K562 (cell line): ENCODE measurements around the gene ARNT2. TPM values are rescaled to one million over a fixed set of nuclear protein-coding genes. Genes with fewer than 3 reads are reported as not detected.

Experiments
- ATAC-seq: fragments of 200-7000 bp; cut with Tn5 transposase; 3 replicates; pipeline ENCODE4 v1.9.1; 2020; ENCODE audit warnings: moderate library complexity
- BruUV-seq: library from RNA; stranded (reverse); fragments of 400-500 nt; replicated peaks from 2 replicates; lab custom pipeline; 2021; lab: Mats Ljungman, UMichigan
- CTCF ChIA-PET: fragments of 300-600 bp; formaldehyde crosslinking; extraction: SDS; loops from one replicate; lab custom pipeline; 2021; ENCODE audit warnings: low intra/inter-chr PET ratio; lab: Yijun Ruan, JAX
- POLR2A ChIA-PET: fragments of 300-600, 350-650 bp; sonication (Branson Sonifier 250); formaldehyde crosslinking; extraction: SDS; loops from one replicate; lab custom pipeline; 2021; ENCODE audit warnings: antibody characterized with exemption, inconsistent platforms; lab: Yijun Ruan, JAX
- DNase-seq, 4 experiments: peaks; one replicate each; pipeline versions ENCODE4 v3.0.0 to v3.0.0-alpha.2; 2011 to 2018; ENCODE audit warnings: low spot score in 3 of 4, mixed read lengths in 3 of 4; ENCODE audit errors: extremely low read depth in 1 of 4
- FAIRE-seq: peaks from 2 replicates; lab custom pipeline; 2011; peaks lifted over from hg19 to GRCh38; lab: Jason Lieb, UNC
- H2AFZ ChIP-seq: 2 replicates; pipeline ENCODE4 v1.6.0; 2011; ENCODE audit warnings: low read depth, low read length, control low read depth, inconsistent platforms
- H3K27ac ChIP-seq: fragments of 200-600 bp; 3 replicates; pipeline ENCODE4 v1.8.0; 2011; ENCODE audit warnings: low read depth, mild to moderate bottlenecking, control low read depth, inconsistent platforms, low read length, moderate library complexity, mixed read lengths; ENCODE audit errors: extremely low read depth
- H3K27me3 ChIP-seq, 2 experiments: fragments of 300-600 bp in 1 of 2; 2 replicates in 1 of 2; 3 replicates in 1 of 2; pipeline versions ENCODE4 v1.6.0 to v1.8.0; 2011; ENCODE audit warnings: inconsistent platforms in 2 of 2, low read length in 2 of 2, mild to moderate bottlenecking in 1 of 2, mixed read lengths in 1 of 2, moderate library complexity in 1 of 2; ENCODE audit not compliant: control insufficient read depth in 2 of 2, insufficient read depth in 2 of 2
- H3K36me3 ChIP-seq: fragments of 300-600 bp; 3 replicates; pipeline ENCODE4 v1.8.0; 2011; ENCODE audit warnings: mild to moderate bottlenecking, low read length, inconsistent platforms; ENCODE audit not compliant: control insufficient read depth, insufficient read depth
- H3K4me1 ChIP-seq, 2 experiments: fragments of 200-600 bp in 1 of 2; replicated peaks in 1 of 2; 2 replicates in 1 of 2; 3 replicates in 1 of 2; pipeline versions ENCODE4 v1.5.1 to v1.8.0; 2011; ENCODE audit warnings: inconsistent platforms in 2 of 2, low read length in 2 of 2, mild to moderate bottlenecking in 1 of 2, mixed read lengths in 1 of 2, moderate library complexity in 1 of 2; ENCODE audit not compliant: control insufficient read depth in 2 of 2, insufficient read depth in 2 of 2
- H3K4me2 ChIP-seq: 2 replicates; pipeline ENCODE4 v1.6.1; 2011; ENCODE audit warnings: low read length, control low read depth, inconsistent platforms, mixed read lengths; ENCODE audit not compliant: insufficient read depth
- H3K4me3 ChIP-seq: fragments of 200-600 bp; sonication (generic), shearing (Covaris generic); 2 replicates; pipeline ENCODE4 v1.5.1; 2016; ENCODE audit warnings: control low read depth, inconsistent platforms
- H3K79me2 ChIP-seq: fragments of 200-600 bp; 3 replicates; pipeline ENCODE4 v1.8.0; 2011; ENCODE audit warnings: low read length, inconsistent platforms; ENCODE audit not compliant: control insufficient read depth, insufficient read depth
- H3K9ac ChIP-seq, 2 experiments: 2 replicates each; pipeline versions ENCODE4 v1.6.0 to v1.6.1; 2011; ENCODE audit warnings: low read depth in 2 of 2, low read length in 2 of 2, control low read depth in 1 of 2, inconsistent platforms in 1 of 2, mild to moderate bottlenecking in 1 of 2, mixed read lengths in 1 of 2; ENCODE audit not compliant: insufficient read depth in 1 of 2
- H3K9me1 ChIP-seq: one replicate; pipeline ENCODE4 v1.6.0; 2011; ENCODE audit warnings: inconsistent platforms, mild to moderate bottlenecking, low read length, moderate library complexity; ENCODE audit not compliant: control insufficient read depth, insufficient read depth
- H3K9me3 ChIP-seq: replicated peaks from 2 replicates; pipeline ENCODE4 v1.5.1; 2011; ENCODE audit warnings: low read depth, low read length, inconsistent platforms; ENCODE audit not compliant: control insufficient read depth, insufficient read depth
- H4K20me1 ChIP-seq: replicated peaks from 2 replicates; pipeline ENCODE4 v1.6.1; 2011; ENCODE audit warnings: low read length, inconsistent platforms, mixed read lengths; ENCODE audit not compliant: control insufficient read depth, insufficient read depth
- NCOA1 ChIP-seq: fragments of 450-650 bp; IDR thresholded peaks from 2 replicates; pipeline ENCODE4 v1.6.1; 2016; ENCODE audit warnings: low read depth
- NCOA6 ChIP-seq: fragments of 450-650 bp; IDR thresholded peaks from 2 replicates; pipeline ENCODE4 v1.6.1; 2017; ENCODE audit warnings: mild to moderate bottlenecking
- TCF7L2 ChIP-seq: fragments of 150-350 bp; IDR thresholded peaks from 2 replicates; pipeline ENCODE4 v1.6.1; 2016; ENCODE audit warnings: low read depth, mild to moderate bottlenecking, low read length, moderate library complexity
- U2AF2 ChIP-seq: fragments of 200-400 bp; formaldehyde crosslinking; optimal IDR thresholded peaks from 2 replicates; pipeline ENCODE3; 2017; ENCODE audit warnings: low read depth, mild to moderate bottlenecking, low read length
- USF1 ChIP-seq: sonication (generic); formaldehyde crosslinking; IDR thresholded peaks from 2 replicates; pipeline ENCODE4 v1.9.0; 2022; ENCODE audit warnings: mild to moderate bottlenecking, missing genetic modification reagents
- WGBS: fragments of 100-300 bp; shearing (Covaris generic); methylation state at CpG from one replicate; pipeline ENCODE4 v1.1.6; 2016; ENCODE audit warnings: low coverage, mixed read lengths; ENCODE audit not compliant: insufficient coverage; ENCODE audit errors: missing lambda C conversion rate; 5-methylcytosine and 5-hydroxymethylcytosine counted together
- in situ Hi-C: fragments of 300-500 bp; cut with MboI; formaldehyde crosslinking; loops from 4 replicates; pipeline ENCODE4 v1.15.0; 2018; ENCODE audit warnings: inconsistent platforms, mixed read lengths
- intact Hi-C: fragments of 100-400 bp; cut with micrococcal nuclease; formaldehyde crosslinking; loops from 2 replicates; pipeline ENCODE4 v1.14.2; 2022
- polyA plus RNA-seq, 8 experiments: library from polyadenylated mRNA; depleted of rRNA in 4 of 8; stranded (reverse) in 5 of 8; unstranded in 3 of 8; fragments of >200 nt; fragmentation: Nextera tagmentation in 2 of 8; fragmentation: Illumina TruSeq in 1 of 8; extraction: Ambion mirVana in 2 of 8; extraction: Trizol in 1 of 8; gene quantifications; 2 replicates each; pipeline versions ENCODE4 v1.2.1 to v1.2.3, GENCODE V29; 2011 to 2014; ENCODE audit warnings: inconsistent platforms in 1 of 8, missing spikeins in 1 of 8
- total RNA-seq, 7 experiments: library from RNA; depleted of rRNA in 6 of 7; stranded (reverse); fragments of >200 nt in 6 of 7; fragmentation: Illumina TruSeq in 2 of 7; extraction: Trizol in 2 of 7; gene quantifications; 2 replicates each; pipeline versions ENCODE4 v1.2.1 to v1.2.3, GENCODE V29; 2011 to 2021; ENCODE audit warnings: low replicate concordance in 1 of 7
- TF ChIP-seq, protein P1 (sequence below): IDR thresholded peaks from 2 replicates; pipeline ENCODE4 v1.6.1; 2012; ENCODE audit warnings: low read depth, low read length, improper control_type of control experiment, borderline replicate concordance
- TF ChIP-seq, protein P2 (sequence below): fragments of 450-650 bp; IDR thresholded peaks from one replicate; pipeline ENCODE4 v1.6.1; 2018; ENCODE audit warnings: mild to moderate bottlenecking, moderate library complexity; ENCODE audit not compliant: partially characterized antibody
- TF ChIP-seq, protein P3 (sequence below): sonication (generic); formaldehyde crosslinking; IDR thresholded peaks from 2 replicates; pipeline ENCODE4 v1.5.0; 2020; ENCODE audit warnings: missing genetic modification reagents

ARNT2 gene
- total and polyA plus RNA-seq, 9 of the 15 experiments (the other 6 are each of a cell fraction or from before 2014, with no cell fraction given) = 0.01 TPM; not detected in 8

GRCh38 chr15:80420658-80421057, 16.5 kb downstream of the ARNT2 start:
- POLR2A ChIA-PET = no interaction called here
- BruUV-seq = no TSS peak
- H3K27ac ChIP-seq = no peak overlapping the region
- whole genome bisulfite sequencing = 0% methylated on average over 2 of the region's 2 CpGs
- no peaks in the 10 kb centered on the region for H3K36me3 ChIP-seq
- DNase-seq (no peak), ATAC-seq (no peak), FAIRE-seq (no peak)
- H3K9ac ChIP-seq = no peak overlapping the region
- H4K20me1 ChIP-seq = no peaks in the 10 kb centered on the region; the same call in none of the 2 replicates
- H3K4me3 ChIP-seq = no peak overlapping the region
- H3K4me1 ChIP-seq = no peaks in the 10 kb centered on the region
- TF ChIP-seq, protein P1, sequence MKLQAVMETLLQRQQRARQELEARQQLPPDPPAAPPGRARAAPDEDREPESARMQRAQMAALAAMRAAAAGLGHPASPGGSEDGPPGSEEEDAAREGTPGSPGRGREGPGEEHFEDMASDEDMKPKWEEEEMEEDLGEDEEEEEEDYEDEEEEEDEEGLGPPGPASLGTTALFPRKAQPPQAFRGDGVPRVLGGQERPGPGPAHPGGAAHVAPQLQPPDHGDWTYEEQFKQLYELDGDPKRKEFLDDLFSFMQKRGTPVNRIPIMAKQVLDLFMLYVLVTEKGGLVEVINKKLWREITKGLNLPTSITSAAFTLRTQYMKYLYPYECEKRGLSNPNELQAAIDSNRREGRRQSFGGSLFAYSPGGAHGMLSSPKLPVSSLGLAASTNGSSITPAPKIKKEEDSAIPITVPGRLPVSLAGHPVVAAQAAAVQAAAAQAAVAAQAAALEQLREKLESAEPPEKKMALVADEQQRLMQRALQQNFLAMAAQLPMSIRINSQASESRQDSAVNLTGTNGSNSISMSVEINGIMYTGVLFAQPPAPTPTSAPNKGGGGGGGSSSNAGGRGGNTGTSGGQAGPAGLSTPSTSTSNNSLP = no peak
- TF ChIP-seq NCOA6 (no peak), TCF7L2 (no peak), U2AF2 (no peak), USF1 (no peak), NCOA1 (no peak)
- TF ChIP-seq, protein P2, sequence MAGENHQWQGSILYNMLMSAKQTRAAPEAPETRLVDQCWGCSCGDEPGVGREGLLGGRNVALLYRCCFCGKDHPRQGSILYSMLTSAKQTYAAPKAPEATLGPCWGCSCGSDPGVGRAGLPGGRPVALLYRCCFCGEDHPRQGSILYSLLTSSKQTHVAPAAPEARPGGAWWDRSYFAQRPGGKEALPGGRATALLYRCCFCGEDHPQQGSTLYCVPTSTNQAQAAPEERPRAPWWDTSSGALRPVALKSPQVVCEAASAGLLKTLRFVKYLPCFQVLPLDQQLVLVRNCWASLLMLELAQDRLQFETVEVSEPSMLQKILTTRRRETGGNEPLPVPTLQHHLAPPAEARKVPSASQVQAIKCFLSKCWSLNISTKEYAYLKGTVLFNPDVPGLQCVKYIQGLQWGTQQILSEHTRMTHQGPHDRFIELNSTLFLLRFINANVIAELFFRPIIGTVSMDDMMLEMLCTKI = no peak
- TF ChIP-seq, protein P3, sequence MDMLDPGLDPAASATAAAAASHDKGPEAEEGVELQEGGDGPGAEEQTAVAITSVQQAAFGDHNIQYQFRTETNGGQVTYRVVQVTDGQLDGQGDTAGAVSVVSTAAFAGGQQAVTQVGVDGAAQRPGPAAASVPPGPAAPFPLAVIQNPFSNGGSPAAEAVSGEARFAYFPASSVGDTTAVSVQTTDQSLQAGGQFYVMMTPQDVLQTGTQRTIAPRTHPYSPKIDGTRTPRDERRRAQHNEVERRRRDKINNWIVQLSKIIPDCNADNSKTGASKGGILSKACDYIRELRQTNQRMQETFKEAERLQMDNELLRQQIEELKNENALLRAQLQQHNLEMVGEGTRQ (CRISPR knock-in tag) = no peak
- H3K27me3 ChIP-seq = peaks cover 0 to 7% of the 10 kb centered on the region in 2 experiments; a peak in 2 of 5 replicates
- CTCF ChIA-PET = no interaction called here
- no peak overlapping the region for H2AFZ ChIP-seq
- H3K9me3 ChIP-seq = no peaks in the 10 kb centered on the region
- in situ Hi-C loops (no loop called here), intact Hi-C loops (no loop called here)
- no peaks in the 10 kb centered on the region for H3K79me2 ChIP-seq
- H3K4me2 ChIP-seq = no peak overlapping the region
- no peaks in the 10 kb centered on the region for H3K9me1 ChIP-seq
